HL-60 (cell line): ENCODE data around the gene ETV3L.

Experiments used
- DNase-seq, 2 experiments: peaks; one replicate each; pipeline ENCODE4 v3.0.0-alpha.2; 2010 to 2020; ENCODE audit warnings: low read depth in 1 of 2, low spot score in 1 of 2
- H3K27ac ChIP-seq: fragments of 250-450 bp; sonication (Bioruptor Pico); replicated peaks from 2 replicates; pipeline ENCODE4 v1.5.1; 2020; ENCODE audit warnings: mild to moderate bottlenecking, moderate library complexity
- H3K27me3 ChIP-seq: fragments of 250-450 bp; sonication (Bioruptor Pico); 2 replicates; pipeline ENCODE4 v1.5.1; 2021; ENCODE audit warnings: mild to moderate bottlenecking, moderate library complexity; ENCODE audit not compliant: insufficient read depth, poor library complexity, severe bottlenecking
- H3K4me3 ChIP-seq: replicated peaks from 2 replicates; pipeline ENCODE4 v1.5.1; 2011; ENCODE audit warnings: mild to moderate bottlenecking, control low read depth, low read length; ENCODE audit not compliant: insufficient read depth
- CTCF ChIP-seq: IDR thresholded peaks from one replicate; pipeline ENCODE4 v1.5.1; 2011; ENCODE audit warnings: low read length, control low read depth, inconsistent platforms; ENCODE audit not compliant: insufficient read depth
- GABPA ChIP-seq: IDR thresholded peaks from 2 replicates; pipeline ENCODE4 v1.6.1; 2012; ENCODE audit warnings: low read depth
- POLR2AphosphoS5 ChIP-seq: IDR thresholded peaks from 2 replicates; pipeline ENCODE4 v1.6.1; 2012; ENCODE audit warnings: low read depth
- REST ChIP-seq: IDR thresholded peaks from 2 replicates; pipeline ENCODE4 v1.6.1; 2012; ENCODE audit warnings: low read depth; ENCODE audit not compliant: insufficient replicate concordance
- SPI1 ChIP-seq: IDR thresholded peaks from 2 replicates; pipeline ENCODE4 v1.6.1; 2012; ENCODE audit warnings: low read depth, mild to moderate bottlenecking, borderline replicate concordance

ETV3L gene

GRCh38 chr1:157043685-157044084 is 55.9 kb downstream of the ETV3L start:
- TF ChIP-seq REST (no peak), SPI1 (no peak), GABPA (no peak), CTCF (no peak), POLR2AphosphoS5 (no peak)

GRCh38 chr1:157042846-157043245 is 56.8 kb downstream of the ETV3L start:
- Histone ChIP-seq H3K27me3 (no peaks in the 10 kb centered on the region), H3K4me3 (no peak overlapping the region), H3K27ac (no peak overlapping the region)
- no peak for DNase-seq
- no peak for TF ChIP-seq SPI1

More at GRCh38 chr1:157043685-157044084, 55.9 kb downstream of the ETV3L start:
- Histone ChIP-seq H3K4me3 (no peak overlapping the region), H3K27me3 (no peaks in the 10 kb centered on the region), H3K27ac (no peak overlapping the region)
- no peak for DNase-seq
